ENCODE results near the gene CCDC15. TPM values are rescaled to one million over a fixed set of nuclear protein-coding genes. Genes with fewer than 3 reads are reported as not detected.
A peak's percentile ranks its signal among the peaks of the same experiment; 100 is the strongest.

The CCDC15 gene
- total and polyA plus RNA-seq, 2 donors (not counting 1 experiment from before 2014, with no cell fraction given): 0.31 to 1.8 TPM

GRCh38 chr11:125036933-125037332 is 82.9 kb downstream of the CCDC15 start:
- DNase-seq: no peak
- TF ChIP-seq CTCF (IDR thresholded peaks at IDR 0.05) (no peak), EZH2 (IDR thresholded peaks at IDR 0.05; ENCODE audit: borderline replicate concordance, insufficient read depth, low read depth, low read length, poor library complexity, severe bottlenecking) (no peak)
- Histone ChIP-seq H3K4me3 (ENCODE audit: control extremely low read depth in 1 of 5, extremely low read depth in 1 of 5, insufficient read depth in 1 of 5, low read depth in 2 of 5, low read length in 4 of 5) (no peak overlapping the region), H3K27ac (ENCODE audit: low read length in 2 of 2) (no peak overlapping the region), H3K9me3 (ENCODE audit: control extremely low read depth in 1 of 3, control insufficient read depth in 2 of 3, insufficient read depth in 1 of 3, low read length in 2 of 3) (peaks cover 0 to 6% (median 4%) of the 10 kb centered on the region in 3 donors), H3K79me2 (ENCODE audit: control insufficient read depth, insufficient read depth, low read length) (no peaks in the 10 kb centered on the region), H3K9ac (ENCODE audit: low read length) (no peak overlapping the region), H3K4me1 (ENCODE audit: control insufficient read depth in 2 of 2, insufficient read depth in 2 of 2, low read length in 2 of 2) (no peaks in the 10 kb centered on the region), H4K20me1 (ENCODE audit: control insufficient read depth, insufficient read depth, low read length, poor library complexity, severe bottlenecking) (no peaks in the 10 kb centered on the region), H3K36me3 (replicated peaks in 1 of 2; ENCODE audit: control extremely low read depth in 1 of 2, control insufficient read depth in 1 of 2, extremely low read depth in 1 of 2, insufficient read depth in 2 of 2, low read length in 1 of 2) (no peaks in the 10 kb centered on the region), H3K27me3 (replicated peaks in 1 of 4; ENCODE audit: control extremely low read depth in 1 of 4, control insufficient read depth in 3 of 4, insufficient read depth in 4 of 4, low read length in 3 of 4) (no peaks in the 10 kb centered on the region), H3K4me2 (replicated peaks; ENCODE audit: low read depth, low read length, poor library complexity, severe bottlenecking) (no peak overlapping the region), H2AFZ (ENCODE audit: insufficient read depth, low read depth, low read length, poor library complexity, severe bottlenecking) (no peak overlapping the region)
- intact Hi-C loops (cut with micrococcal nuclease): no loop called here
- POLR2A ChIA-PET: no interaction called here
- 70% methylated on average over 1 of the region's 1 CpG for WGBS (ENCODE audit: insufficient coverage)
- ATAC-seq (ENCODE audit: low read depth): peak; percentile 28
- CTCF ChIA-PET: no interaction called here
- Mint-ChIP-seq H3K4me3 (no peak overlapping the region), H3K27me3 (no peaks in the 10 kb centered on the region), H3K9me3 (ENCODE audit: insufficient read depth) (peaks cover 14% of the 10 kb centered on the region), H3K27ac (no peak overlapping the region), H3K4me1 (no peaks in the 10 kb centered on the region)

DNA sequence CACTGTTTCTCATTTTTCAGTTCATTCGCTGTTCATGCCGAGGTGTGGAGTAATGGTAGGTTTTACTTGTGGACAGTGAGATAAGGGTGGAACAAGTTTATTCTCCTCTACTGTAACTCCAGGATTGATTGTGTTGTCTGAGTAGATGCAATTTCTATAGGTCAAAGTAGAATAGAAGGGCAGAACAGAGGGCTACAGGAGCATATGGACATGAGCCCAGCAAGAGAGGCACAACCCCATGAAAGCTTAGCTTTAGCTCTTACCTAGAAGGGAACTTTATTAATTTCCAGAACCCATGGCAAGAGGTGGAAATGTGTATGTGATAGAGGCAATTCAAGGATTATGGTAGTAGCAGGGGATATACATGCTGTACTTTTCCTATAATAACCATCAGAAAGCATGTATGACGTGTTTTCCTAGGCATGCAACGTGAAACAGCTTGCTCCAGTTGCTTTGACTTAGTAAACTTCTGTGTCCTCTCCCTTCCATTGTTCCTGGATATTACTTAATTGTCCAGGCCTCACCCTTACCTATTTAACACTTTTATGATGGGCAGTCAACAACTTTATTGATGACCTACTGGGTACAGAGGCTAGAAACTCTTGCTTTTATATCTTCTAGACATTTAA is 95.3 kb downstream of the CCDC15 start:
- ATAC-seq (ENCODE audit: low read depth) (no peak), DNase-seq (no peak)
- Histone ChIP-seq H3K4me1 (ENCODE audit: control insufficient read depth in 2 of 2, insufficient read depth in 2 of 2, low read length in 2 of 2) (no peaks in the 10 kb centered on the region), H3K27me3 (replicated peaks in 1 of 4; ENCODE audit: control extremely low read depth in 1 of 4, control insufficient read depth in 3 of 4, insufficient read depth in 4 of 4, low read length in 3 of 4) (no peaks in the 10 kb centered on the region), H3K9ac (ENCODE audit: low read length) (no peak overlapping the region), H3K27ac (ENCODE audit: low read length in 2 of 2) (no peak overlapping the region), H3K79me2 (ENCODE audit: control insufficient read depth, insufficient read depth, low read length) (no peaks in the 10 kb centered on the region), H2AFZ (ENCODE audit: insufficient read depth, low read depth, low read length, poor library complexity, severe bottlenecking) (no peak overlapping the region), H3K4me2 (replicated peaks; ENCODE audit: low read depth, low read length, poor library complexity, severe bottlenecking) (no peak overlapping the region), H4K20me1 (ENCODE audit: control insufficient read depth, insufficient read depth, low read length, poor library complexity, severe bottlenecking) (no peaks in the 10 kb centered on the region), H3K4me3 (ENCODE audit: control extremely low read depth in 1 of 5, extremely low read depth in 1 of 5, insufficient read depth in 1 of 5, low read depth in 2 of 5, low read length in 4 of 5) (no peak overlapping the region), H3K9me3 (ENCODE audit: control extremely low read depth in 1 of 3, control insufficient read depth in 2 of 3, insufficient read depth in 1 of 3, low read length in 2 of 3) (peaks cover 0 to 2% (median 1%) of the 10 kb centered on the region in 3 donors), H3K36me3 (replicated peaks in 1 of 2; ENCODE audit: control extremely low read depth in 1 of 2, control insufficient read depth in 1 of 2, extremely low read depth in 1 of 2, insufficient read depth in 2 of 2, low read length in 1 of 2) (no peaks in the 10 kb centered on the region)
- TF ChIP-seq EZH2 (IDR thresholded peaks at IDR 0.05; ENCODE audit: borderline replicate concordance, insufficient read depth, low read depth, low read length, poor library complexity, severe bottlenecking) (no peak), CTCF (IDR thresholded peaks at IDR 0.05) (no peak)
- intact Hi-C loops (cut with micrococcal nuclease): no loop called here
- Mint-ChIP-seq H3K27ac (no peak overlapping the region), H3K4me3 (no peak overlapping the region), H3K27me3 (no peaks in the 10 kb centered on the region), H3K4me1 (no peaks in the 10 kb centered on the region), H3K9me3 (ENCODE audit: insufficient read depth) (no peaks in the 10 kb centered on the region)
- ChIA-PET CTCF (no interaction called here), POLR2A (no interaction called here)
- 94% methylated on average over 2 of the region's 4 CpGs for WGBS (ENCODE audit: insufficient coverage)

Measured in B cell (primary cell).